Stimulated activated CD8-positive, alpha-beta memory T cell treated with anti-CD3 and anti-CD28 coated beads, Interleukin-15, amount 100 ng/mL, for 24 hours (primary cell): ENCODE measurements around the gene CCDC117.
A peak's percentile ranks its signal among the peaks of the same experiment; 100 is the strongest.
"Not testable (repeated sequence)": the region's sequence is repeated elsewhere in the genome, so short reads cannot be mapped to it uniquely, and the experiment has no call there.

Source experiments
- DNase-seq: peaks from one replicate; pipeline ENCODE4 v3.0.0-alpha.2; 2020; ENCODE audit warnings: low read depth

Gene CCDC117

GRCh38 chr22:28772633-28773460 is at the start of gene CCDC117:
TSS of gene CCDC117 (plus strand) at chr22:28772695. CDS start at chr22:28772850, 155 bp downstream.
- DNase-seq = peak; percentile 61

GRCh38 chr22:28728002-28728401 is 44.5 kb upstream of the CCDC117 start:
- no peak for DNase-seq

GRCh38 chr22:28728621-28729313 is 43.7 kb upstream of the CCDC117 start:
- DNase-seq = no peak

GRCh38 chr22:28730179-28730578 is 42.3 kb upstream of the CCDC117 start:
- DNase-seq = no peak

GRCh38 chr22:28734393-28734792 is 38.1 kb upstream of the CCDC117 start:
- DNase-seq = no peak

GRCh38 chr22:28736301-28737155 is 36.0 kb upstream of the CCDC117 start:
- no peak for DNase-seq

- no peak for DNase-seq
Observed at GRCh38 chr22:28737701-28738100, 34.8 kb upstream of the CCDC117 start.

GRCh38 chr22:28738876-28739275 is 33.6 kb upstream of the CCDC117 start:
- DNase-seq = not testable (repeated sequence)

GRCh38 chr22:28741200-28741784 is 31.2 kb upstream of the CCDC117 start:
- DNase-seq = no peak

GRCh38 chr22:28741785-28742561 is 30.5 kb upstream of the CCDC117 start, which contains the start of the genes CHEK2 and HSCB:
TSS of gene CHEK2 (minus strand) at chr22:28741820. CDS start at chr22:28734721, 7,099 bp downstream.
TSS of gene HSCB (plus strand) at chr22:28742039. CDS start at chr22:28742096, 57 bp downstream.
- DNase-seq = peak; percentile 74

- DNase-seq = no peak
Observed at GRCh38 chr22:28742562-28742962, 29.9 kb upstream of the CCDC117 start.

GRCh38 chr22:28743852-28744251 is 28.6 kb upstream of the CCDC117 start:
- no peak for DNase-seq

GRCh38 chr22:28750471-28750881 is 22.0 kb upstream of the CCDC117 start:
- DNase-seq = no peak

- DNase-seq = not testable (repeated sequence)
Observed at GRCh38 chr22:28754512-28754911, 18.0 kb upstream of the CCDC117 start.

- DNase-seq = no peak
Observed at GRCh38 chr22:28759861-28760560, 12.5 kb upstream of the CCDC117 start.

GRCh38 chr22:28761449-28761755 is 11.1 kb upstream of the CCDC117 start:
- DNase-seq = no peak

GRCh38 chr22:28762000-28762399 is 10.5 kb upstream of the CCDC117 start:
- not testable (repeated sequence) for DNase-seq

GRCh38 chr22:28766628-28767027 is 5.9 kb upstream of the CCDC117 start:
- DNase-seq = no peak

GRCh38 chr22:28768701-28769393 is 3.6 kb upstream of the CCDC117 start:
- DNase-seq = no peak
